GM13977 (cell line): ENCODE measurements around the gene S100PBP.

ENCODE experiments used
- DNase-seq: peaks from one replicate; pipeline ENCODE4 v3.0.0; 2012; ENCODE audit warnings: low spot score
- CTCF ChIP-seq: IDR thresholded peaks from 2 replicates; pipeline ENCODE4 v1.5.1; 2012; ENCODE audit warnings: mild to moderate bottlenecking, control low read depth; ENCODE audit not compliant: insufficient read depth; ENCODE audit errors: extremely low read depth, missing control alignments
- in situ Hi-C: fragments of 300-500 bp; cut with MboI; formaldehyde crosslinking; loops from one replicate; pipeline ENCODE4 v1.12.0; 2022; ENCODE audit warnings: low sequenced_read_pairs, low pct_unique_long_range_greater_than_20kb, mixed read lengths, inconsistent platforms; ENCODE audit not compliant: unreplicated experiment

S100PBP gene

DNA sequence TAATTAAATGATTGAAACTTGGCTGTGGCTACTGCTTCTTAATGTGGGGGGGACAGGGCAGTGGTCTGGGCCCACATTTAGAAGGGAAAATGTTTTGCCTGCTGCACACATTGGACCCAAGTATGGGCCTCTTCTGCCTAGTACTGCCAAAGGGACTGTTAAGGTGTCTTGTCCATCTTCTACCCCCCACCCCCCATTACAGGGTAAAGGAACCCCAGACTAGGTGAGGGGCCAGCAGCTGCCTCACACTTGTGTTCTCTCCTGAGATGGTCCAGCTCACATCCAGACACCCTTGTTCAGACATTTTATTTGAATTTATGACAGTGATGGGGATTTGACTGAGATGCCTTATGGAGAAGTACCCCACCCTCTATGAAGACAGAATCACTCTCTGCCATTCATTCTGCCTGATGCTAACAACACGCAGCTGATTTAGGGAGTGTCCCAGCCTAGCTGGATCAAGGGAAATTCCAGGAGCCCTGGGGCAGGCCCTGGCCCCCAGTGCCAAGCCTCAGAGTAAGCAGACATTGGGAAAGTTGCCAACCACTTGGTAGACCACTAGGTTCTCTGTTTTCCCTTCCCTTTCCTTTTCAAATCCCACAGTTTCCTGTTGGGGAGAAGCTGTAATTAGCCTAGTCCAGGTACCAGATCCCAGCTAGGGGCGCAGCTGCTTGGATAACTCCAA lies 42.4 kb upstream of the S100PBP start:
- TF ChIP-seq CTCF, result no peak
- in situ Hi-C loops, result no loop called here
- no peak for DNase-seq

DNA sequence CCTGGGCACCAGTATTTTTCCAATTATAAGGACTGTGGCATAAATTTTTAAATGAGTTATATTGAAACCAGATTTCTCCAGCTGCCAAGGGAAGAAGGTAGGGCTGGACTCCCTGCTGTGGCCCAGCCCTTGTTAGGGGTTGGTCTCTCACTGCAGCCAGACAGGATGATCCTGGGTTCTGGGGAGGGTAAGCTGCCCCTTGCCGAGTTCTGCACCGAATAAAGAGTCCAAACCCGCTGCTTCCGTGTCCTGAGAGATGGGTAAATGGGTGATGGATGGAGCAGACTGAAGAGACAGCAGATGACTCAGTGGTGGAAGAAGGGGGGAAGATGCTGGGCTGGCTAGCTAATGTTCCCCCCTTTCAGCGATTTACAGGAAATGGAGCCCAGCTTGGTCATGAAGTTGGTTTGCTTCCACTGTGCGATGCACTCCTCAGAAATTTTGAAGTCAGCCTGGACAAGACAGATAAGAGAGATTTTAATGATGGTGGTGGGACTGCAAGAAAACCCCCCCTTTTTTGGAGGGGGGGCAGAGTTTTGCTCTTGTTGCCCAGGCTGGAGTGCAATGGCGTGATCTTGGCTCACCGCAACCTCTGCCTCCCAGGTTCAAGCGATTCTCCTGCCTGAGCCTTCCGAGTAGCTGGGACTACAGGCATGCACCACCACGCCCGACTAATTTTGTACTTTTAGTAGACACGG lies 41.7 kb upstream of the S100PBP start:
- DNase-seq, result no peak
- TF ChIP-seq CTCF, result no peak
- in situ Hi-C loops, result no loop called here

GRCh38 chr1:32779242-32779641 lies 38.2 kb upstream of the S100PBP start:
- no peak for DNase-seq
- in situ Hi-C loops, result no loop called here
- no peak for TF ChIP-seq CTCF

DNA sequence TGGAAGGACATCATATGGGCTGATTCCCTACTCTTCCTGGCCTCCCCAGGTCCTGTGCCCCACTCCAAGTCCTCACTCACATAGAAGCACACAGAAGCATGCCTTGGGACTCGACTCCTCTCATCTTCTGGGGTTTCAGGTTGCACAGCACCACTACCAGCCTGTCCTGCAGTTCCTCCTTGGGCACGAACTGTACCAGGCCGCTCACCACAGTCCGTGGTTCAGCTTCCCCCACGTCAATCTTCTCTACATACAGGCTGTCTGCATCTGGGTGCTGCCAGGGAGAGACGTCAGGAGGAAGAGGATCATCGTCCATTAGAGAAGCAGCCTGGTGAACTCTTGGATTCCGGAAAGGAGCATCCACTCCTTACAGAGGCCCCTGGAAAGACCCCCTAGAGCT lies 37.4 kb upstream of the S100PBP start:
- no peak for DNase-seq
- no peak for TF ChIP-seq CTCF
- in situ Hi-C loops, result no loop called here

GRCh38 chr1:32780628-32781234 lies 36.7 kb upstream of the S100PBP start:
- in situ Hi-C loops, result no loop called here
- DNase-seq, result no peak

GRCh38 chr1:32782086-32782485 lies 35.4 kb upstream of the S100PBP start:
- in situ Hi-C loops, result no loop called here
- TF ChIP-seq CTCF, result no peak
- no peak for DNase-seq

More at GRCh38 chr1:32780628-32781234, 36.7 kb upstream of the S100PBP start:
- TF ChIP-seq CTCF, result no peak
